ENCODE measurements around the gene SH3BP2.

Gene SH3BP2

GRCh38 chr4:2803624-2804448, 11.0 kb downstream of the SH3BP2 start:
- DNase-seq (ENCODE audit: low read depth in 2 of 2), result no peak

- DNase-seq (ENCODE audit: low read depth in 2 of 2), result no peak
Measured at GRCh38 chr4:2804449-2804972, 11.6 kb downstream of the SH3BP2 start.

DNA sequence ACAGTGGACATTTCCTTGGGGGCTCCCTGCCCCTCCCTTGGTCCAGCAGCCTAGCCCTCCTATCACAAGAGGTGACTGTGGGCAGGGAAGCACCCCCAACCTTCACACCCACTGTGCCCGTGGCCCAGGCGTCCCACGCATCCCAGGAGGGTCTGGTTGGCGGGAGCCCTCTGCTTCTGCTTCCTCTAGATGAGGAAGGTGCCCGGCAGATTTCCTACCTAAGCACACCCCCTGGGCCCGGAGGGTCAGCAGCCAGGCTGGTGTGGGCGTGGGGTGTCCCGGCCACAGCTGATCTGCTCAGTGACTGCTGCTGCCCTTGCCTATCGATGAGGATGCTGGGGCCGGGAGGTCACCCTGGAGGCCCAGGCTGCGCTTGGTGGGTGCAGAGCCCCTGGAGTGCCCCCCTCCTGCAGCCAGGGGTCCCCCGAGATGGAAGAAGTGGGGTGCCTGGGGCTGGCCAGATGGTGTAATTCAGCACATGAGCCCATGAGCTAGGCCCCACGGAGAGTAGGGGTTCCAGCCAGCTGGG, 12.2 kb downstream of the SH3BP2 start:
- no peak for DNase-seq (ENCODE audit: low read depth in 2 of 2)

DNA sequence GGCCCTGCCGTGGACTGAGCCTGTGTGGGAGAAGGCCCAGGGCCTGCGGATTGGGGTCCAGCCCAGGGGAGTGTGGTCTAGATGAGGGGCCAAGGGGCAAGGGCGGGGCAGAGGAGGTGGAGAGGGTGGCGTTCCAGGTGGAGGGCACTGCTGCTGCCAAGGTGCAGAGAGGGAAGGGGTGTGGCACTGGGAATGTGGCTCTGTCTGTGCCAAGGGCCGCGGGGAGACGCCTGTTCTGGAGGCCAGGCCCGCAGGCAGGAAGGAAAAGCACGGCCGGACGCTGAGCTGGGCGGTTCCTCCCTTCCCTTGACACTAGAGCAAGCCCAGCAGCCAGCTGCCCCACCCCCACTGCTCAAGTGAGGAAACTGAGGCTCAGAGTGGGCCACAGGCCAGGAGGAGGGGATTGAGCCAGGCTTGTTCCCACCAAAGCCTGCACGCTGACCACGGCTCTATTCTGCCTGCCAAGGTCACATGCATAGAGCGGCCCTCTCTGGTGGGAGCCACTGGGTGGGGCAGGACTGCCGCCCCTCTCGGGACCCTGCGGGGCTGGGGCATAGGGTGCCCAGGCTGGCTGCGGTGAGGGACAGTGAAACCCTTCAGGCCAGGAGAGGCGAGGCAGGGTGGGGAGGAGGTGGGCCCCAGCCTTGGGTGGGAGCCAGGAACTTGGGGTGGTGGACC, 13.0 kb downstream of the SH3BP2 start:
- DNase-seq (ENCODE audit: low read depth in 2 of 2), result no peak

DNA sequence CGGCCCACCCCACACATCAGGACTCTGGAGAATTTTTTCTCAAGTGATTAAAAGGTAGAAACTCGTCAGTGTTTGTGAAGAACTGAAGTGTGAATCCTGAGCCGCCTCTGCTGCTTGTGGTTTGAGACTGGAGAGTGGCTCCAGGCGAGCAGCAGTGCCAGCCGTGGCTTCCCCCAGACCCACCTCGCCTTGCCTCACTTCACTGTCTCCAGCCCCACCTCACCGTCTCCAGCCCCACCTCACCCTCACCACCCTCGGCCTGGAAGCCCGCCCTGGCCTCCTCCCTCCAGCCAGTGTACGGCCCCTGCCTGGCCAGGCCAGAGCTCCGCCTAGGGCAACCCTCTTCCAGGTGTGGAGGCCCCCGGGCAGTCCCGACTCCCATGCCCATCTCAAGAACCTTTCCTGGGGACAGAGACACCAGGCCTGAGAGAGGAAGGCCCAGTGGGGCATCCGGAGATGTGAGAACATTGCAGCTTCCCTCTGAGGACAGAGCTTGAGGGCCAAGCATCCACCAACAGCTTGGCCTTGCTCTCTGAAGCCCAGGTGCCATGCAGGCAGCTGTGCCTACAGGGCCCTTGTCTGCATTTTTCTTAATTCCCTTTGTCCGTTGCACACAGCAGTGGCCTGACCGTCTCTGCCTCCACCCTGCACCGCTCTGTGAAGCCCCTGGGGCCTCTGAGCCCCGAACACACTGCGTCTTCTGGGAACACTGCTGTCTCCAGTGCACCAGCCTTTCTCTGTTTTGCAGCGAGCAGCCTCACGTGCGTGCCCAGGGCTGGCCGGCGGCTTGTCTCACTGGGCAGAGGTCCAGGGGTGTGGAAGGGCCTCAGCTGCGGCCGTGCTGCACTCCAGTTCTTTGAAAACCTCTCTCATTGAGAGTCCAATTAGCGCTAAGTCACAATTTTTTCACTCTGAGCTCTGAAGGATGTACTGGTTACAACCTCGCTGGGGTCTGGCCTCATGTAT, 13.8 kb downstream of the SH3BP2 start:
- DNase-seq (ENCODE audit: low read depth in 2 of 2), result no peak

GRCh38 chr4:2807571-2807970, 14.7 kb downstream of the SH3BP2 start:
- no peak for DNase-seq (ENCODE audit: low read depth in 2 of 2)

GRCh38 chr4:2808001-2808400, 15.1 kb downstream of the SH3BP2 start:
- no peak for DNase-seq (ENCODE audit: low read depth in 2 of 2)

- no peak for DNase-seq (ENCODE audit: low read depth in 2 of 2)
Measured at GRCh38 chr4:2809610-2810180, 16.8 kb downstream of the SH3BP2 start.

DNA sequence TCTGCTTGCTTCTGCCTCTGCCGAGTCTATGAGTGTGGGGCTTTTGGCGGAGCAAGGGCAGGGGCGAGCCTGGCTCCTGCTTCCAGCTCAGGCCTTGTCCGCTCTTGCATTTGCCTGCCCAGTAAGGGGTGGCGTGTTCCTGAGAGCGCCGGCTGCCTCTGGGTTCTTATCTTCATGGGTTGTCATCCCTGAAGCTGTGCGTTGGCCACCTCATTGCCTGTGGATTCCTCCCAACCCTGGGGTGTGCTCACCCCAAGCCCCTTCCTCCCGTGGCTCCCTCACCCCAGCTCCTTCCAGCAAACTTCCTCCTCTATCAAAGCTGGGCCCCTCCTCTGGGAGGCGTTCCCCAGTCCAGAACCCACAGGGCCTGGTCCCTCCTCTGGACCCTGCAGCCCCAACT, 17.5 kb downstream of the SH3BP2 start:
- no peak for DNase-seq (ENCODE audit: low read depth in 2 of 2)

DNA sequence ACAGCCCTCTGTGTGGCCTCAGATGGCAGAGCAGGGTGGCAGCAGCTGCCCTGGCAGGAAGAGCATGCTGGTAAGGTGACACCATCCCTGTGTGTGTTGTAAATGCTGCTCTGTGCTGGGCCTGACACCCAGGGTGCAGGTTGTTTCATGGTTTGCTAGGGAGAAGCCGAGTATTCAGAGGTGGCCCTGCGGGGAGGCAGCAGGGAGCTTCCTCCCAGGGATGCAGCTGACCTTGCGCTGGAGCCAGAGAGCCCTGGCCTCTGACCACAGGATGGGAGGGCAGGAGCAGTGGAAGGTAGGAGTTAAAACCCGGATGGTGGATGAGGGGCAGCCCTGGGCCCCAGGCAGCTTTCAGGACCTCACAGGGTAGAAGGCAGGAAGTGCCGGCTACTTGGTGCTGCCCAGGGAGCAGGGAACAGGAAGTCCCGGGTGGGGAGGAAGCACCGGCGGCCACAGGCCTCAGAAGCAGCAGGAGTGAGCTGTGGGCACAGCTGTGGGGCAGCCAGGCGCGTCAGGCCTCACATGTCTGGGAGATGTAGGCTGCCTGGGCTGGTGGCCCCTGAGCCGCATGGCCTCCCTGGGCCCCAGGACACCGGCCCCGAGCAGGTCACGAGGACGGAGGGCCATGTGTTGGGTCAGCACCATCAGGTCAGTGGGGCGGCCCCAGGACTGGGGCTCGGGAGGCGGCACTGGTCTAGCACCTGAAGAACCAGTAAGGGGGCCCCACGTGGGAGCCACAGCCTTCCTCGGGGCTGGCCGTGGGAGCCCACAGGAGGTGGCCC, 19.1 kb downstream of the SH3BP2 start:
- DNase-seq (ENCODE audit: low read depth in 2 of 2), result no peak

GRCh38 chr4:2812612-2813354, 19.9 kb downstream of the SH3BP2 start:
- DNase-seq (ENCODE audit: low read depth in 2 of 2), result no peak

GRCh38 chr4:2813446-2814405, 20.8 kb downstream of the SH3BP2 start:
- no peak for DNase-seq (ENCODE audit: low read depth in 2 of 2)

DNA sequence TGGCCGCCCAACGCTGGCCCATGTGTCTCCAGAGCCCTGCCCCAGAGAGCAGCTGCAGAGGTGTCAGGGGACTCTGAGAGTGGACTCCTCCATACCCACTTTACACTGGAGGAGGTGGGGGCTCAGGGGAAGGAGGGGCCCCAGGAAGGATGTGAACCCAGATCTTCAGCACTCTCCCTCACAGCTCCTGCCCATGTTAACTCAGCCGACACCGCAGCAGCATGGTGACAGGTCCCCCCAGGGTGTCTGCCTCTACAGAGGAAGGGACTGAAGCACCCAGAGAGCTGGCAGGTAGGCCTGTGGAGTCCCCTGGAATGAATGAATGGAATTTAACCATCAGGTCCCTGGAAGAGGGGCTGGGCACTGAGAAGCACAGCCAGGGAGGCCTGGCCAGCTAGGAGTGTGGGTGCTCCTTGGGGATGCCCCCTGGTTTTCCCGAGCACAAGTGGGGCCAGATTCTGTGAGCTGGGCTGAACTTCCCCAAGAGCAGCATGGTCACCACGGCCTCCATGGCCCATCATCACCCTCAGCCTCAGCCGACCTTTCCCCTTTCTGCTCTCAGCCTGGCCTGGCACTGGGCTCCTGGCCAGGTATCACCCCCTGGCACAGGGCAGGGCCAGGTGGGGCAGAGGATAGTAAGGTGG, 21.9 kb downstream of the SH3BP2 start:
- no peak for DNase-seq (ENCODE audit: low read depth in 2 of 2)

DNA sequence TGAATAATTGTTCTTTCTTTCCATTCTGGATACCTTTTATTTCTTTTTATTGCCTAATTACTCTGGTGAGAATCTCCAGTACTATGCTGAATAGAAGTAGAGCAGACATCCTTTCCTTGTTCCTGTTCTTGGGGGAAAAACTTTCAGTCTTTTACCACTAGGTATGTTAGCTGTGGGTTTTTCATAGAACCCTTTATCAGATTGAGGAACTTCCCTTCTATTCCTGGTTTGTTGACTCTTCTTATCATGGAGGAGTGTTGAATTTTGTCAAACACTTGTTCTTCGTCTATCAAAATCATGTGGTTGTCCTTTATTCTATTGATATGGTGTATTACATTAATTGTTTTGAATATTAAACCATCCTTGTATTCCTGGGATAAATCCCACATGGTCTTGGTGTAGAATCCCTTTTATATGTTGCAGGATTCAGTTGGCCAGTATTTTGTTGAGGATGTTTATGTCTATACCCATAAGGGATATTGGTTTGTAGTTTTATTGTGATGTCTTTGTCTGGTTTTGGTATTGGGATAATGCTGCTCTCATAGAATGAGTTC, 23.6 kb downstream of the SH3BP2 start:
- DNase-seq (ENCODE audit: low read depth in 2 of 2), result no peak

GRCh38 chr4:2817137-2817536, 24.3 kb downstream of the SH3BP2 start:
- no peak for DNase-seq (ENCODE audit: low read depth in 2 of 2)

GRCh38 chr4:2817701-2818350, 24.9 kb downstream of the SH3BP2 start:
- DNase-seq (ENCODE audit: low read depth in 2 of 2), result no peak

- no peak for DNase-seq (ENCODE audit: low read depth in 2 of 2)
Measured at GRCh38 chr4:2818351-2818939, 25.6 kb downstream of the SH3BP2 start.
